H1 (cell line): ENCODE measurements around the gene ENPP4. TPM values are rescaled to one million over a fixed set of nuclear protein-coding genes. Genes with fewer than 3 reads are reported as not detected.

ENCODE experiments used
- CTCF ChIA-PET: fragments of 300-600 bp; sonication (Branson Sonifier 250); formaldehyde crosslinking; loops from one replicate; lab custom pipeline; 2021; ENCODE audit not compliant: partially characterized antibody; lab: Charles Lee
- POLR2A ChIA-PET: fragments of 300-600 bp; sonication (Branson Sonifier 250); formaldehyde crosslinking; loops from one replicate; lab custom pipeline; 2021; ENCODE audit warnings: inconsistent platforms; ENCODE audit not compliant: partially characterized antibody; lab: Charles Lee
- DNase-seq, 2 experiments: peaks; one replicate each; pipeline versions ENCODE4 v3.0.0 to v3.0.0-alpha.2; 2010 to 2022; ENCODE audit warnings: low spot score in 2 of 2, low read depth in 1 of 2, mixed read lengths in 1 of 2
- FAIRE-seq: peaks from 2 replicates; lab custom pipeline; 2011; peaks lifted over from hg19 to GRCh38; lab: Jason Lieb, UNC
- H2AFZ ChIP-seq: 2 replicates; pipeline ENCODE4 v1.8.1; 2012; ENCODE audit warnings: low read length, inconsistent platforms
- H2AK5ac ChIP-seq: 2 replicates; pipeline ENCODE4 v1.6.1; 2013; ENCODE audit warnings: low read depth, low read length
- H2BK120ac ChIP-seq: replicated peaks from 2 replicates; pipeline ENCODE3; 2013; ENCODE audit warnings: low read depth, low read length, inconsistent platforms
- H2BK12ac ChIP-seq: 2 replicates; pipeline ENCODE4 v1.6.1; 2013; ENCODE audit warnings: low read depth, low read length
- H2BK15ac ChIP-seq: 2 replicates; pipeline ENCODE4 v1.6.1; 2013; ENCODE audit warnings: low read length
- H2BK20ac ChIP-seq: 2 replicates; pipeline ENCODE4 v1.6.1; 2013; ENCODE audit warnings: low read length
- H2BK5ac ChIP-seq: 2 replicates; pipeline ENCODE4 v1.6.1; 2013; ENCODE audit warnings: low read depth, low read length
- H3K14ac ChIP-seq: 2 replicates; pipeline ENCODE4 v1.6.1; 2013; ENCODE audit warnings: inconsistent platforms; ENCODE audit not compliant: insufficient read length
- H3K18ac ChIP-seq: 2 replicates; pipeline ENCODE4 v1.6.1; 2013; ENCODE audit warnings: low read length; ENCODE audit errors: extremely low read depth
- H3K23ac ChIP-seq: 2 replicates; pipeline ENCODE4 v1.6.1; 2013; ENCODE audit warnings: inconsistent platforms; ENCODE audit not compliant: insufficient read length
- H3K23me2 ChIP-seq: 2 replicates; pipeline ENCODE4 v1.6.1; 2013; ENCODE audit warnings: low read depth, low read length
- H3K27ac ChIP-seq: 2 replicates; pipeline ENCODE4 v1.6.1; 2011; ENCODE audit warnings: low read depth, low read length, inconsistent platforms
- H3K27me3 ChIP-seq, 4 experiments: replicated peaks in 1 of 4; 1 replicate in 1 of 4; 2 replicates in 3 of 4; pipeline versions ENCODE4 v1.6.1 to v1.8.1; 2011 to 2013; ENCODE audit warnings: low read length in 3 of 4, mild to moderate bottlenecking in 3 of 4, inconsistent platforms in 2 of 4, mixed read lengths in 2 of 4, moderate library complexity in 1 of 4; ENCODE audit not compliant: control insufficient read depth in 3 of 4, insufficient read depth in 3 of 4; ENCODE audit errors: extremely low read depth in 1 of 4
- H3K36me3 ChIP-seq, 4 experiments: 2 replicates each; pipeline versions ENCODE4 v1.6.1 to v1.8.1; 2011 to 2013; ENCODE audit warnings: mild to moderate bottlenecking in 4 of 4, low read length in 3 of 4, moderate library complexity in 2 of 4, control low read depth in 1 of 4, inconsistent platforms in 1 of 4; ENCODE audit not compliant: insufficient read depth in 4 of 4, control insufficient read depth in 2 of 4
- H3K4ac ChIP-seq: replicated peaks from 2 replicates; pipeline ENCODE3; 2013; ENCODE audit warnings: low read length, low read depth, mixed read lengths, inconsistent platforms; ENCODE audit not compliant: insufficient read length
- H3K4me1 ChIP-seq, 4 experiments: replicated peaks in 1 of 4; 1 replicate in 1 of 4; 2 replicates in 3 of 4; pipeline versions ENCODE4 v1.6.1 to v1.8.1; 2011 to 2013; ENCODE audit warnings: low read length in 3 of 4, inconsistent platforms in 2 of 4, mixed read lengths in 1 of 4; ENCODE audit not compliant: insufficient read depth in 4 of 4, control insufficient read depth in 3 of 4
- H3K4me2 ChIP-seq, 2 experiments: 2 replicates each; pipeline versions ENCODE4 v1.6.1 to v1.8.1; 2011 to 2013; ENCODE audit warnings: low read depth in 2 of 2, low read length in 2 of 2, control low read depth in 1 of 2, inconsistent platforms in 1 of 2, mild to moderate bottlenecking in 1 of 2; ENCODE audit not compliant: insufficient read depth in 1 of 2
- H3K4me3 ChIP-seq, 4 experiments: fragments of 200-600, 300-600 bp in 1 of 4; sonication (generic), shearing (Covaris generic), sonication (Bioruptor Twin) in 1 of 4; 2 replicates each; pipeline versions ENCODE4 v1.5.1 to v1.8.1; 2011 to 2016; ENCODE audit warnings: low read length in 4 of 4, low read depth in 3 of 4, control low read depth in 2 of 4, inconsistent platforms in 2 of 4, mild to moderate bottlenecking in 2 of 4, mixed read lengths in 1 of 4, moderate library complexity in 1 of 4; ENCODE audit not compliant: insufficient read depth in 2 of 4; ENCODE audit errors: extremely low read depth in 1 of 4
- H3K56ac ChIP-seq: replicated peaks from 2 replicates; pipeline ENCODE3; 2013; ENCODE audit warnings: low read depth, mild to moderate bottlenecking, mixed read lengths, low read length, inconsistent platforms; ENCODE audit not compliant: insufficient read length
- H3K79me1 ChIP-seq: 2 replicates; pipeline ENCODE4 v1.6.1; 2013; ENCODE audit warnings: low read depth, low read length, control low read depth
- H3K79me2 ChIP-seq, 2 experiments: 2 replicates each; pipeline versions ENCODE4 v1.6.1 to v1.8.1; 2012 to 2013; ENCODE audit warnings: low read length in 2 of 2, mild to moderate bottlenecking in 2 of 2, inconsistent platforms in 1 of 2; ENCODE audit not compliant: insufficient read depth in 2 of 2, control insufficient read depth in 1 of 2
- H3K9ac ChIP-seq, 4 experiments: replicated peaks in 1 of 4; 1 replicate in 1 of 4; 2 replicates in 3 of 4; pipeline versions ENCODE4 v1.6.1 to v1.8.1; 2011 to 2013; ENCODE audit warnings: low read depth in 3 of 4, low read length in 3 of 4, control low read depth in 2 of 4, mild to moderate bottlenecking in 2 of 4, moderate library complexity in 2 of 4, inconsistent platforms in 1 of 4; ENCODE audit errors: extremely low read depth in 1 of 4
- H3K9me3 ChIP-seq, 2 experiments: 2 replicates each; pipeline versions ENCODE4 v1.6.1 to v1.8.1; 2012 to 2013; ENCODE audit warnings: mild to moderate bottlenecking in 2 of 2, moderate library complexity in 2 of 2, control low read depth in 1 of 2, inconsistent platforms in 1 of 2, low read depth in 1 of 2, low read length in 1 of 2, mixed read lengths in 1 of 2; ENCODE audit not compliant: insufficient read depth in 2 of 2
- H4K20me1 ChIP-seq, 2 experiments: replicated peaks in 1 of 2; 2 replicates each; pipeline versions ENCODE3 to v1.8.1; 2011 to 2013; ENCODE audit warnings: inconsistent platforms in 2 of 2, low read length in 2 of 2, mild to moderate bottlenecking in 1 of 2; ENCODE audit not compliant: insufficient read depth in 2 of 2, control insufficient read depth in 1 of 2
- H4K5ac ChIP-seq: 2 replicates; pipeline ENCODE4 v1.6.1; 2013; ENCODE audit warnings: low read length, low read depth, mixed read lengths, inconsistent platforms; ENCODE audit not compliant: insufficient read length
- H4K8ac ChIP-seq: 2 replicates; pipeline ENCODE4 v1.8.0; 2013; ENCODE audit warnings: mild to moderate bottlenecking, moderate library complexity, low read length, inconsistent platforms; ENCODE audit not compliant: insufficient read depth; ENCODE audit errors: extremely low read depth
- H4K91ac ChIP-seq: replicated peaks from 2 replicates; pipeline ENCODE3; 2013; ENCODE audit warnings: low read length, mixed read lengths, inconsistent platforms; ENCODE audit not compliant: insufficient read length
- EP300 ChIP-seq, 2 experiments: IDR thresholded peaks; 1 replicate in 1 of 2; 2 replicates in 1 of 2; pipeline ENCODE4 v1.6.1; 2011 to 2012; ENCODE audit warnings: low read depth in 2 of 2, low read length in 2 of 2, mild to moderate bottlenecking in 2 of 2, borderline replicate concordance in 1 of 2, inconsistent platforms in 1 of 2, moderate library complexity in 1 of 2
- EZH2 ChIP-seq: fragments of 200-600 bp; sonication (generic); IDR thresholded peaks from 2 replicates; pipeline ENCODE4 v1.7.1; 2012; ENCODE audit warnings: low read depth, mild to moderate bottlenecking, moderate library complexity, low read length, inconsistent platforms; ENCODE audit not compliant: severe bottlenecking
- NANOG ChIP-seq: IDR thresholded peaks from 2 replicates; pipeline ENCODE4 v1.6.1; 2011; ENCODE audit warnings: low read length, low read depth, mild to moderate bottlenecking, inconsistent platforms; ENCODE audit not compliant: insufficient read depth, poor library complexity, severe bottlenecking
- TCF12 ChIP-seq: IDR thresholded peaks from 2 replicates; pipeline ENCODE4 v1.6.1; 2011; ENCODE audit warnings: low read depth, mild to moderate bottlenecking, low read length
- WGBS, 2 experiments: shearing (Covaris generic) in 1 of 2; methylation state at CpG; one replicate each; pipeline versions ENCODE4 v1.1.6 to v1.1.7; 2013 to 2015; ENCODE audit warnings: low lambda C conversion rate in 2 of 2, mixed read lengths in 2 of 2, inconsistent platforms in 1 of 2, low coverage in 1 of 2, missing lambda C conversion rate in 1 of 2; ENCODE audit not compliant: insufficient replicate concordance in 2 of 2, insufficient coverage in 1 of 2, insufficient read length in 1 of 2; ENCODE audit errors: extremely low coverage in 1 of 2, missing lambda C conversion rate in 1 of 2; 5-methylcytosine and 5-hydroxymethylcytosine counted together
- polyA plus RNA-seq, 7 experiments: library from polyadenylated mRNA; depleted of rRNA in 3 of 7; stranded (reverse) in 5 of 7; unstranded in 2 of 7; fragments of >200 nt in 5 of 7; fragments of 200-250 nt in 2 of 7; gene quantifications; 1 replicate in 5 of 7; 2 replicates in 1 of 7; 4 replicates in 1 of 7; pipeline versions ENCODE4 v1.2.1 to v1.2.3, GENCODE V29; 2011 to 2013; ENCODE audit warnings: missing spikeins in 2 of 7, mixed read lengths in 2 of 7
- total RNA-seq: library from RNA; stranded (reverse); fragmentation: NEBNext Ultra II Directional; extraction: Animal tissue kit (Norgen Biotek cat#: 25700); gene quantifications from 2 replicates; pipeline ENCODE4 v1.2.1, GENCODE V29; 2021

ENPP4 gene
- total and polyA plus RNA-seq, 2 of the 8 experiments (the other 6 are each of a cell fraction or from before 2014, with no cell fraction given), result 2.0 to 4.4 TPM

GRCh38 chr6:46174904-46175303, 45.1 kb downstream of the ENPP4 start:
- POLR2A ChIA-PET, result no interaction called here
- Histone ChIP-seq H3K36me3 (no peaks in the 10 kb centered on the region), H3K9ac (no peak overlapping the region), H3K14ac (no peak overlapping the region), H4K91ac (no peak overlapping the region), H2BK15ac (no peak overlapping the region), H3K18ac (no peak overlapping the region), H3K4me3 (no peak overlapping the region), H4K5ac (no peak overlapping the region), H2BK5ac (no peak overlapping the region), H2AK5ac (no peak overlapping the region), H3K9me3 (no peaks in the 10 kb centered on the region), H3K79me2 (peaks cover 0 to 5% of the 10 kb centered on the region in 2 experiments; a peak in 2 of 4 replicates), H2BK12ac (no peak overlapping the region), H4K8ac (no peak overlapping the region), H3K79me1 (no peaks in the 10 kb centered on the region), H3K27me3 (no peaks in the 10 kb centered on the region), H3K23me2 (no peaks in the 10 kb centered on the region), H3K23ac (no peak overlapping the region), H3K4me2 (no peak overlapping the region), H4K20me1 (no peaks in the 10 kb centered on the region), H2BK20ac (no peak overlapping the region), H3K27ac (no peak overlapping the region), H3K4ac (no peak overlapping the region), H2AFZ (no peak overlapping the region), H3K4me1 (peaks cover 2 to 6% (median 3%) of the 10 kb centered on the region in 4 experiments; a peak in 3 of 7 replicates), H2BK120ac (no peak overlapping the region), H3K56ac (no peak overlapping the region)
- CTCF ChIA-PET, result no interaction called here
- FAIRE-seq (no peak), DNase-seq (no peak)
- WGBS, 2 experiments, result 86% methylated on average over 3 of the region's 3 CpGs; no CpG with 5 or more reads in 1 of the 2 experiments
- TF ChIP-seq TCF12, result no peak
- TF ChIP-seq NANOG, result no peak
- TF ChIP-seq EP300 (IDR thresholded peaks at IDR 0.05; ENCODE audit: borderline replicate concordance in 1 of 2, low read depth in 2 of 2, low read length in 2 of 2), result no peak
- no peak for TF ChIP-seq EZH2
